Ramos (cell line): ENCODE results near the gene CCR5.
"Not testable (repeated sequence)": the region's sequence is repeated elsewhere in the genome, so short reads cannot be mapped to it uniquely, and the experiment has no call there.

Source experiments
- in situ Hi-C: fragments of 300-500 bp; cut with MboI; formaldehyde crosslinking; loops from one replicate; pipeline ENCODE4 v1.14.3; 2022; ENCODE audit warnings: low sequenced_read_pairs; ENCODE audit not compliant: unreplicated experiment

CCR5 gene

GRCh38 chr3:46370839-46371518 is at the start of gene CCR5:
Gene CCR5, plus strand, starts transcription at chr3:46370946. Its CDS starts 1,957 bp downstream, at chr3:46372903.
- in situ Hi-C loops, result loop anchor here (10.0 kb wide), 1 partner anchor 426 kb away; the partner anchor contains the start of gene CXCR6

- in situ Hi-C loops, result no loop called here
Measured at GRCh38 chr3:46321461-46322104, 49.2 kb upstream of the CCR5 start.

- in situ Hi-C loops, result no loop called here
Measured at GRCh38 chr3:46324036-46324435, 46.7 kb upstream of the CCR5 start.

GRCh38 chr3:46325645-46326300 is 45.0 kb upstream of the CCR5 start:
- in situ Hi-C loops, result no loop called here

GRCh38 chr3:46330676-46331075 is 40.1 kb upstream of the CCR5 start:
- in situ Hi-C loops, result not testable (repeated sequence)

GRCh38 chr3:46334741-46335478 is 35.8 kb upstream of the CCR5 start:
- in situ Hi-C loops, result no loop called here

- in situ Hi-C loops, result no loop called here
Measured at GRCh38 chr3:46335541-46335940, 35.2 kb upstream of the CCR5 start.

- in situ Hi-C loops, result no loop called here
Measured at GRCh38 chr3:46337911-46338310, 32.8 kb upstream of the CCR5 start.

- in situ Hi-C loops, result no loop called here
Measured at GRCh38 chr3:46338840-46339239, 31.9 kb upstream of the CCR5 start.

- in situ Hi-C loops, result no loop called here
Measured at GRCh38 chr3:46344476-46344875, 26.3 kb upstream of the CCR5 start.

GRCh38 chr3:46348823-46349482 is 21.8 kb upstream of the CCR5 start:
- in situ Hi-C loops, result no loop called here

- in situ Hi-C loops, result no loop called here
Measured at GRCh38 chr3:46349484-46350261, 21.1 kb upstream of the CCR5 start.

GRCh38 chr3:46350262-46350565 is 20.5 kb upstream of the CCR5 start:
- in situ Hi-C loops, result no loop called here

- in situ Hi-C loops, result no loop called here
Measured at GRCh38 chr3:46351646-46352045, 19.1 kb upstream of the CCR5 start.

GRCh38 chr3:46353090-46353489 is 17.7 kb upstream of the CCR5 start:
- in situ Hi-C loops, result no loop called here

GRCh38 chr3:46353647-46354410 is 16.9 kb upstream of the CCR5 start, which contains the start of gene CCR2:
Gene CCR2, plus strand, starts transcription at chr3:46354111. Its CDS starts 3,417 bp downstream, at chr3:46357528.
- in situ Hi-C loops, result no loop called here

- in situ Hi-C loops, result no loop called here
Measured at GRCh38 chr3:46354478-46354877, 16.3 kb upstream of the CCR5 start.

GRCh38 chr3:46354984-46355383 is 15.8 kb upstream of the CCR5 start:
- in situ Hi-C loops, result no loop called here

- in situ Hi-C loops, result no loop called here
Measured at GRCh38 chr3:46356276-46356675, 14.5 kb upstream of the CCR5 start.
